DOHH2 (cell line): ENCODE measurements around the gene MELTF.

Source experiments
- CTCF ChIP-seq: fragments of 200-600 bp; sonication (generic); IDR thresholded peaks from one replicate; pipeline ENCODE4 v1.5.1; 2014; ENCODE audit warnings: antibody characterized with exemption, mild to moderate bottlenecking, low read depth, low read length; ENCODE audit not compliant: poor library complexity, severe bottlenecking
- EZH2phosphoT487 ChIP-seq: fragments of 200-600 bp; sonication (generic); IDR thresholded peaks from 2 replicates; pipeline ENCODE4 v1.6.1; 2017; ENCODE audit warnings: borderline replicate concordance, mild to moderate bottlenecking, antibody characterized with exemption, low read length, moderate library complexity, mixed read lengths

GRCh38 chr3:196995027-196995426 is 34.6 kb downstream of the MELTF start:
- TF ChIP-seq CTCF = no peak
- TF ChIP-seq EZH2phosphoT487 = no peak
